ENCODE results near the gene LPIN3.

The LPIN3 gene

GRCh38 chr20:41393705-41394066 lies 53.1 kb downstream of the LPIN3 start:
- Histone ChIP-seq H3K27ac (ENCODE audit: low read depth, low read length) (peak overlapping the region; percentile 13), H2AFZ (ENCODE audit: insufficient read depth, low read length, poor library complexity) (no peak overlapping the region), H2BK120ac (ENCODE audit: insufficient read depth, low read length, poor library complexity) (peak overlapping the region; percentile 67), H4K8ac (ENCODE audit: low read depth, low read length) (peak overlapping the region; percentile 1), H3K27me3 (ENCODE audit: insufficient read depth, low read length) (no peaks in the 10 kb centered on the region), H3K9me3 (ENCODE audit: insufficient read depth, low read depth, low read length) (peaks cover 1% of the 10 kb centered on the region), H3K4me2 (ENCODE audit: low read length) (no peak overlapping the region), H3K79me2 (ENCODE audit: control insufficient read depth, insufficient read depth, low read length, poor library complexity) (no peaks in the 10 kb centered on the region), H2BK5ac (ENCODE audit: low read depth, low read length, poor library complexity) (peak overlapping the region; percentile 7), H3K79me1 (ENCODE audit: low read length) (peaks cover 30% of the 10 kb centered on the region), H3K9ac (ENCODE audit: low read length) (no peak overlapping the region), H3K4me1 (ENCODE audit: control insufficient read depth in 1 of 2, insufficient read depth in 2 of 2, low read length in 2 of 2) (peaks cover 39 to 40% of the 10 kb centered on the region in 2 experiments), H2AK5ac (ENCODE audit: low read length) (peak overlapping the region; percentile 76), H4K91ac (ENCODE audit: low read depth, low read length) (peak overlapping the region; percentile 41), H3K36me3 (ENCODE audit: control insufficient read depth in 1 of 2, insufficient read depth in 2 of 2, low read length in 2 of 2) (no peaks in the 10 kb centered on the region), H3K4ac (ENCODE audit: low read depth, low read length) (no peak overlapping the region), H3K18ac (ENCODE audit: low read length) (peak overlapping the region; percentile 42), H3K4me3 (ENCODE audit: low read depth, low read length) (no peak overlapping the region), H2BK12ac (ENCODE audit: low read length) (peak overlapping the region; percentile 28), H3K23ac (ENCODE audit: low read length) (no peak overlapping the region), H4K12ac (ENCODE audit: low read depth, low read length) (no peak overlapping the region), H3K14ac (ENCODE audit: low read length) (peak overlapping the region; percentile 58)
- no peak for DNase-seq
- WGBS (ENCODE audit: extremely low coverage, insufficient coverage, insufficient read length): no CpG with 5 or more reads among the region's 3 CpGs

- peak overlapping the region; percentile 41 for H3K18ac ChIP-seq (ENCODE audit: low read length)
- H2BK5ac ChIP-seq (ENCODE audit: low read depth, low read length, poor library complexity): peak overlapping the region; percentile 7
- no peak overlapping the region for H4K8ac ChIP-seq (ENCODE audit: low read depth, low read length)
- no peak overlapping the region for H3K4me2 ChIP-seq (ENCODE audit: low read length)
- no peaks in the 10 kb centered on the region for H3K36me3 ChIP-seq (ENCODE audit: control insufficient read depth in 1 of 2, insufficient read depth in 2 of 2, low read length in 2 of 2)
- peaks cover 1% of the 10 kb centered on the region for H3K9me3 ChIP-seq (ENCODE audit: insufficient read depth, low read depth, low read length)
- peak overlapping the region; percentile 58 for H3K14ac ChIP-seq (ENCODE audit: low read length)
- peaks cover 33% of the 10 kb centered on the region for H3K79me1 ChIP-seq (ENCODE audit: low read length)
- peak overlapping the region; percentile 76 for H2AK5ac ChIP-seq (ENCODE audit: low read length)
- H2BK12ac ChIP-seq (ENCODE audit: low read length): peak overlapping the region; percentile 10
- no peaks in the 10 kb centered on the region for H3K27me3 ChIP-seq (ENCODE audit: insufficient read depth, low read length)
- H3K9ac ChIP-seq (ENCODE audit: low read length): no peak overlapping the region
- no CpG with 5 or more reads among the region's 2 CpGs for WGBS (ENCODE audit: extremely low coverage, insufficient coverage, insufficient read length)
- peak overlapping the region; percentile 67 for H2BK120ac ChIP-seq (ENCODE audit: insufficient read depth, low read length, poor library complexity)
- H4K91ac ChIP-seq (ENCODE audit: low read depth, low read length): peak overlapping the region; percentile 17
- H3K4me3 ChIP-seq (ENCODE audit: low read depth, low read length): no peak overlapping the region
- no peak overlapping the region for H3K4ac ChIP-seq (ENCODE audit: low read depth, low read length)
- no peak overlapping the region for H3K27ac ChIP-seq (ENCODE audit: low read depth, low read length)
- DNase-seq: no peak
- H3K79me2 ChIP-seq (ENCODE audit: control insufficient read depth, insufficient read depth, low read length, poor library complexity): no peaks in the 10 kb centered on the region
- H2AFZ ChIP-seq (ENCODE audit: insufficient read depth, low read length, poor library complexity): no peak overlapping the region
- no peak overlapping the region for H3K23ac ChIP-seq (ENCODE audit: low read length)
- peaks cover 39 to 40% of the 10 kb centered on the region in 2 experiments for H3K4me1 ChIP-seq (ENCODE audit: control insufficient read depth in 1 of 2, insufficient read depth in 2 of 2, low read length in 2 of 2)
- H4K12ac ChIP-seq (ENCODE audit: low read depth, low read length): no peak overlapping the region
Observed at GRCh38 chr20:41394081-41394480, 53.5 kb downstream of the LPIN3 start.

- H2AFZ ChIP-seq (ENCODE audit: insufficient read depth, low read length, poor library complexity): no peak overlapping the region
- peaks cover 1% of the 10 kb centered on the region for H3K9me3 ChIP-seq (ENCODE audit: insufficient read depth, low read depth, low read length)
- no peak overlapping the region for H3K27ac ChIP-seq (ENCODE audit: low read depth, low read length)
- H3K18ac ChIP-seq (ENCODE audit: low read length): peak overlapping the region; percentile 65
- no peak overlapping the region for H3K23ac ChIP-seq (ENCODE audit: low read length)
- H3K4me2 ChIP-seq (ENCODE audit: low read length): no peak overlapping the region
- DNase-seq: no peak
- no peak overlapping the region for H4K8ac ChIP-seq (ENCODE audit: low read depth, low read length)
- H3K79me2 ChIP-seq (ENCODE audit: control insufficient read depth, insufficient read depth, low read length, poor library complexity): no peaks in the 10 kb centered on the region
- no peak overlapping the region for H2BK120ac ChIP-seq (ENCODE audit: insufficient read depth, low read length, poor library complexity)
- H4K12ac ChIP-seq (ENCODE audit: low read depth, low read length): no peak overlapping the region
- H3K79me1 ChIP-seq (ENCODE audit: low read length): peaks cover 33% of the 10 kb centered on the region
- no peak overlapping the region for H3K9ac ChIP-seq (ENCODE audit: low read length)
- H2AK5ac ChIP-seq (ENCODE audit: low read length): peak overlapping the region; percentile 20
- no peaks in the 10 kb centered on the region for H3K36me3 ChIP-seq (ENCODE audit: control insufficient read depth in 1 of 2, insufficient read depth in 2 of 2, low read length in 2 of 2)
- H3K4ac ChIP-seq (ENCODE audit: low read depth, low read length): no peak overlapping the region
- H2BK12ac ChIP-seq (ENCODE audit: low read length): peak overlapping the region; percentile 32
- peaks cover 41 to 43% of the 10 kb centered on the region in 2 experiments for H3K4me1 ChIP-seq (ENCODE audit: control insufficient read depth in 1 of 2, insufficient read depth in 2 of 2, low read length in 2 of 2)
- H3K27me3 ChIP-seq (ENCODE audit: insufficient read depth, low read length): no peaks in the 10 kb centered on the region
- peak overlapping the region; percentile 33 for H4K91ac ChIP-seq (ENCODE audit: low read depth, low read length)
- H2BK5ac ChIP-seq (ENCODE audit: low read depth, low read length, poor library complexity): peak overlapping the region; percentile 17
- peak overlapping the region; percentile 28 for H3K14ac ChIP-seq (ENCODE audit: low read length)
- no peak overlapping the region for H3K4me3 ChIP-seq (ENCODE audit: low read depth, low read length)
- WGBS (ENCODE audit: extremely low coverage, insufficient coverage, insufficient read length): no CpG with 5 or more reads among the region's 9 CpGs
Observed at GRCh38 chr20:41394931-41395666, 54.5 kb downstream of the LPIN3 start.

GRCh38 chr20:41395667-41396664 lies 55.3 kb downstream of the LPIN3 start:
- Histone ChIP-seq H2BK5ac (ENCODE audit: low read depth, low read length, poor library complexity) (peak overlapping the region; percentile 62), H3K79me1 (ENCODE audit: low read length) (peaks cover 33% of the 10 kb centered on the region), H3K14ac (ENCODE audit: low read length) (no peak overlapping the region), H3K79me2 (ENCODE audit: control insufficient read depth, insufficient read depth, low read length, poor library complexity) (no peaks in the 10 kb centered on the region), H2BK120ac (ENCODE audit: insufficient read depth, low read length, poor library complexity) (peak overlapping the region; percentile 40), H3K9ac (ENCODE audit: low read length) (no peak overlapping the region), H3K4me2 (ENCODE audit: low read length) (peak overlapping the region; percentile 34), H2BK12ac (ENCODE audit: low read length) (peak overlapping the region; percentile 32), H3K18ac (ENCODE audit: low read length) (peak overlapping the region; percentile 25), H2AK5ac (ENCODE audit: low read length) (no peak overlapping the region), H3K36me3 (ENCODE audit: control insufficient read depth in 1 of 2, insufficient read depth in 2 of 2, low read length in 2 of 2) (no peaks in the 10 kb centered on the region), H2AFZ (ENCODE audit: insufficient read depth, low read length, poor library complexity) (no peak overlapping the region), H4K8ac (ENCODE audit: low read depth, low read length) (no peak overlapping the region), H4K12ac (ENCODE audit: low read depth, low read length) (no peak overlapping the region), H4K91ac (ENCODE audit: low read depth, low read length) (peak overlapping the region; percentile 45), H3K4me3 (ENCODE audit: low read depth, low read length) (no peak overlapping the region), H3K4me1 (ENCODE audit: control insufficient read depth in 1 of 2, insufficient read depth in 2 of 2, low read length in 2 of 2) (peaks cover 43 to 45% of the 10 kb centered on the region in 2 experiments), H3K27me3 (ENCODE audit: insufficient read depth, low read length) (no peaks in the 10 kb centered on the region), H3K23ac (ENCODE audit: low read length) (no peak overlapping the region), H3K4ac (ENCODE audit: low read depth, low read length) (no peak overlapping the region), H3K27ac (ENCODE audit: low read depth, low read length) (peak overlapping the region; percentile 63), H3K9me3 (ENCODE audit: insufficient read depth, low read depth, low read length) (peaks cover 1% of the 10 kb centered on the region)
- peak; percentile 23 to 35 for DNase-seq
- no CpG with 5 or more reads among the region's 18 CpGs for WGBS (ENCODE audit: extremely low coverage, insufficient coverage, insufficient read length)

Measured in trophoblast cell (in vitro differentiated cells and primary cell).